Ishikawa (cell line): ENCODE measurements around the gene KMT5B.

ENCODE experiments used
- CEBPB ChIP-seq: IDR thresholded peaks from 2 replicates; pipeline ENCODE4 v1.6.1; 2012
- CREB1 ChIP-seq: IDR thresholded peaks from 2 replicates; pipeline ENCODE4 v1.6.1; 2012; ENCODE audit warnings: low read depth
- EGR1 ChIP-seq: IDR thresholded peaks from 2 replicates; pipeline ENCODE4 v1.6.1; 2012
- EP300 ChIP-seq: IDR thresholded peaks from 2 replicates; pipeline ENCODE4 v1.6.1; 2012; ENCODE audit warnings: borderline replicate concordance
- FOXM1 ChIP-seq: IDR thresholded peaks from 2 replicates; pipeline ENCODE4 v1.6.1; 2012; ENCODE audit warnings: low read depth, borderline replicate concordance
- NFIC ChIP-seq: IDR thresholded peaks from 2 replicates; pipeline ENCODE4 v1.6.1; 2012
- RAD21 ChIP-seq: IDR thresholded peaks from 2 replicates; pipeline ENCODE4 v1.6.1; 2012; ENCODE audit warnings: low read depth
- TAF1 ChIP-seq: IDR thresholded peaks from 2 replicates; pipeline ENCODE4 v1.6.1; 2012; ENCODE audit warnings: low read depth, mild to moderate bottlenecking
- TCF12 ChIP-seq: IDR thresholded peaks from 2 replicates; pipeline ENCODE4 v1.6.1; 2012; ENCODE audit warnings: low read depth
- TEAD4 ChIP-seq: IDR thresholded peaks from 2 replicates; pipeline ENCODE4 v1.6.1; 2012
- YY1 ChIP-seq: IDR thresholded peaks from 2 replicates; pipeline ENCODE4 v1.6.1; 2012; ENCODE audit warnings: low read depth
- ZBTB7A ChIP-seq: IDR thresholded peaks from 2 replicates; pipeline ENCODE4 v1.6.1; 2012; ENCODE audit warnings: low read depth
- TF ChIP-seq, protein P1 (sequence below): IDR thresholded peaks from 2 replicates; pipeline ENCODE4 v1.6.1; 2012; ENCODE audit warnings: low read depth, mild to moderate bottlenecking
- TF ChIP-seq, protein P2 (sequence below): IDR thresholded peaks from 2 replicates; pipeline ENCODE4 v1.6.1; 2012
- TF ChIP-seq, protein P3 (sequence below): IDR thresholded peaks from 2 replicates; pipeline ENCODE4 v1.6.1; 2012

KMT5B gene

DNA sequence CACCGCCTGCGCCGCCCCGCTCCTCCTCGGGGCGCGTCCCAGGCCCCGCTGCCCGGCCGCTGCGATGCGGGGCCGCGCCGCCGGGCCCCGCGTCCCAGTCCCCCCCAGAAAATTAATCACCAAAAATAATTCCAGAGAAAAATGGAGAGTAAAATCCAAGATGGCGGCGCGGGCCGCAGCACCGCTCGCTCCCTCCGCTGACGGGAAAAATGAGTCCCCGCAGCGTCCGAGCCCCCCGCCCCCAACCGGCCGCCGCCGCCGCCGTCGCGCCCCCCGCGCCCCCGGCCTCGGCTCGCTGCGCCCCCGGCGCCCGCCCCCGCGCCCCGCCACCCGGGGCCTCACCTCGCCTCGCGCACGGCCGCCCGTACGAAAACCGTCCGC lies at the start of gene KMT5B:
TSS of gene KMT5B (minus strand) at position 162 of the 381 bp plus-strand sequence. CDS start 23,220 bp downstream, outside the sequence.
- TF ChIP-seq TCF12 (no peak), YY1 (peak; percentile 93), TAF1 (peak; percentile 73; the same call in 1 of the 2 replicates), NFIC (no peak), RAD21 (no peak), EGR1 (no peak; the same call in 1 of the 2 replicates), EP300 (no peak), FOXM1 (no peak), CREB1 (no peak), TEAD4 (no peak)
- TF ChIP-seq, protein P1, sequence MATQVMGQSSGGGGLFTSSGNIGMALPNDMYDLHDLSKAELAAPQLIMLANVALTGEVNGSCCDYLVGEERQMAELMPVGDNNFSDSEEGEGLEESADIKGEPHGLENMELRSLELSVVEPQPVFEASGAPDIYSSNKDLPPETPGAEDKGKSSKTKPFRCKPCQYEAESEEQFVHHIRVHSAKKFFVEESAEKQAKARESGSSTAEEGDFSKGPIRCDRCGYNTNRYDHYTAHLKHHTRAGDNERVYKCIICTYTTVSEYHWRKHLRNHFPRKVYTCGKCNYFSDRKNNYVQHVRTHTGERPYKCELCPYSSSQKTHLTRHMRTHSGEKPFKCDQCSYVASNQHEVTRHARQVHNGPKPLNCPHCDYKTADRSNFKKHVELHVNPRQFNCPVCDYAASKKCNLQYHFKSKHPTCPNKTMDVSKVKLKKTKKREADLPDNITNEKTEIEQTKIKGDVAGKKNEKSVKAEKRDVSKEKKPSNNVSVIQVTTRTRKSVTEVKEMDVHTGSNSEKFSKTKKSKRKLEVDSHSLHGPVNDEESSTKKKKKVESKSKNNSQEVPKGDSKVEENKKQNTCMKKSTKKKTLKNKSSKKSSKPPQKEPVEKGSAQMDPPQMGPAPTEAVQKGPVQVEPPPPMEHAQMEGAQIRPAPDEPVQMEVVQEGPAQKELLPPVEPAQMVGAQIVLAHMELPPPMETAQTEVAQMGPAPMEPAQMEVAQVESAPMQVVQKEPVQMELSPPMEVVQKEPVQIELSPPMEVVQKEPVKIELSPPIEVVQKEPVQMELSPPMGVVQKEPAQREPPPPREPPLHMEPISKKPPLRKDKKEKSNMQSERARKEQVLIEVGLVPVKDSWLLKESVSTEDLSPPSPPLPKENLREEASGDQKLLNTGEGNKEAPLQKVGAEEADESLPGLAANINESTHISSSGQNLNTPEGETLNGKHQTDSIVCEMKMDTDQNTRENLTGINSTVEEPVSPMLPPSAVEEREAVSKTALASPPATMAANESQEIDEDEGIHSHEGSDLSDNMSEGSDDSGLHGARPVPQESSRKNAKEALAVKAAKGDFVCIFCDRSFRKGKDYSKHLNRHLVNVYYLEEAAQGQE: no peak
- TF ChIP-seq, protein P2, sequence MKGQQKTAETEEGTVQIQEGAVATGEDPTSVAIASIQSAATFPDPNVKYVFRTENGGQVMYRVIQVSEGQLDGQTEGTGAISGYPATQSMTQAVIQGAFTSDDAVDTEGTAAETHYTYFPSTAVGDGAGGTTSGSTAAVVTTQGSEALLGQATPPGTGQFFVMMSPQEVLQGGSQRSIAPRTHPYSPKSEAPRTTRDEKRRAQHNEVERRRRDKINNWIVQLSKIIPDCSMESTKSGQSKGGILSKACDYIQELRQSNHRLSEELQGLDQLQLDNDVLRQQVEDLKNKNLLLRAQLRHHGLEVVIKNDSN: no peak

DNA sequence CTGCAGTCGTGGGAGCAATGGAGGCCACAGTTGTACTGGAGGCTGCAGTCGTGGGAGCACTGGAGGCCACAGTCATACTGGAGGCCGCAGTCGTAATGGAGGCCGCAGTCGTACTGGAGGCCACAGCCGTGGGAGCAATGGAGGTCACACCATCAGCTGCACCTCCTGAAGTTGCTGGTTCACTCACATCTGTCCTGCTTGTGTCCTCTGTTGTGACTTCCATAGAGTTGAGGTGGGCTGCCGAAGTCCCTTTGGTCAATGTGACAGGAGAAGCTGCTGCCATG lies 49.4 kb upstream of the KMT5B start:
- TF ChIP-seq YY1 (no peak), FOXM1 (no peak), RAD21 (no peak), EGR1 (no peak), TAF1 (no peak), TCF12 (no peak), ZBTB7A (no peak), NFIC (no peak), CREB1 (no peak), CEBPB (no peak), TEAD4 (no peak), EP300 (no peak)
- TF ChIP-seq, protein P2: no peak
- TF ChIP-seq, protein P1: no peak
- TF ChIP-seq, protein P3, sequence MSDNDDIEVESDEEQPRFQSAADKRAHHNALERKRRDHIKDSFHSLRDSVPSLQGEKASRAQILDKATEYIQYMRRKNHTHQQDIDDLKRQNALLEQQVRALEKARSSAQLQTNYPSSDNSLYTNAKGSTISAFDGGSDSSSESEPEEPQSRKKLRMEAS: no peak

DNA sequence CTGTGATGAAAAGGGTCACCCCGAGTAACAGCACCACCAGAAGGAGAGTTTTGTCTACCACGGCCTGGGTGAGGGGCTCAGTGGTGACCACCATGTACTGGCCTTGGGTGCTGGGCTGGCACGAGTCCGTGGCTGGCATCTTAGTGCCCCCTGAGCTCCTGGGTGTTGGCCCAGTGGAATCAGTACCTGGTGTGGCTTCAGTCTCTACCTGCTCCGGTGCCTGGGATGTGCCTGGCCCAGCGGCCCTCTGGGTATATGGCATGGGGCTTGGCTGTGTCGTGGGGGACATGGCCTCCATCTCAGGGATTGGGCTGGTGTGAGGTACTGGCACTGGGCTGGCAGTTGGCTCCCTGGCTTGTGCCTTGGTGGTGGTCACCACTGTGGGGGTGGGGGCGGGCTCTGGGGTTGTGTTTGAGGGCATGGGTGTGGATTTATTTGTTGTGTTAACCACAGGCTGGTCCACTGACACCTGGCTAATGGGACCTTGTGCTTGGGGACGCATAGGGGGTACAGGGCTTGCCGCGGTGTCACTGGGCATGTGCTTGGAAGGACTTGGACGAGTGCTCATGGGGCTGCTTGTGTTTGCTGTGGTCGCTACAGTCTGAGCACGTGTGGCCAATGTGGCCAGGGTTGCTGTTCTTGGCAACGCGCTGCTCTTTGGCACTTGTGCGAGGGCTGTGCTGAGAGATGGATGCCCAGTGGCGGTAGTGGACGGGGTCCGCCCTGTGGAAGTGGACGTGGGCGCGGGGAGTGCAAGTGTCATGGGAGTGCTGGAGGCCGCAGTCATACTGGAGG lies 48.9 kb upstream of the KMT5B start:
- TF ChIP-seq EP300: no peak
- TF ChIP-seq EGR1: no peak
- TF ChIP-seq ZBTB7A: no peak
- no peak for TF ChIP-seq FOXM1
- TF ChIP-seq RAD21: no peak
- no peak for TF ChIP-seq TEAD4
- TF ChIP-seq TCF12: no peak
- TF ChIP-seq YY1: no peak
- TF ChIP-seq, protein P1: no peak
- TF ChIP-seq CEBPB: no peak
- TF ChIP-seq TAF1: no peak
- TF ChIP-seq, protein P3: no peak
- no peak for TF ChIP-seq NFIC
- TF ChIP-seq, protein P2: no peak
- TF ChIP-seq CREB1: no peak

DNA sequence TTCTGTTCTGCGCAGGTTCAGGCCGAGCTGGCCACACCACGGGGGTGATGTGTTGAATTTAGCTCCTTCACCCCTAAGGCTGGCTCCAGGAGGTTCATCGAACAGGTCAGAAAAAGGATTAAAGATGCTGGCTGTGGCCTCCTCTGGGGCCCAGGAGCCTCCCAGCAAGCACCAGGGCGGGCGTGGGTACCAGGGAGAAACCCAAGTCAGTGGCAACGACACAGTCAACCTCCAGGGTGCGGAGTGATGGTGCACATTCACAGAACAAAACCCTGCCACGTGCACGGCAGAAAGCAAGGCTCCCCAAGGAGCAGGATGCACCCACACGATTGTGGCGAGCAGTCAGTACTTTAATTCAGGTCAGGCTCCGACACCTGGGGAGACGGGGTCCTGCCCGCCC lies 47.9 kb upstream of the KMT5B start:
- no peak for TF ChIP-seq TCF12
- TF ChIP-seq YY1: no peak
- TF ChIP-seq CEBPB: no peak
- TF ChIP-seq EP300: no peak
- TF ChIP-seq ZBTB7A: no peak
- no peak for TF ChIP-seq TEAD4
- TF ChIP-seq, protein P3: no peak
- TF ChIP-seq, protein P2: no peak
